ENCODE measurements around the gene SYT2. TPM values are rescaled to one million over a fixed set of nuclear protein-coding genes. Genes with fewer than 3 reads are reported as not detected.

SYT2 gene
- total and polyA plus RNA-seq, 2 of the 13 experiments (the other 11 are each of a cell fraction or from before 2014, with no cell fraction given): not detected

GRCh38 chr1:202692959-202693555, 17.2 kb downstream of the SYT2 start (continued):
- TF ChIP-seq ZBTB40 (IDR thresholded peaks at IDR 0.05) (no peak), ZBTB40 (CRISPR knock-in tag; IDR thresholded peaks at IDR 0.05) (no peak), AHDC1 (CRISPR knock-in tag; IDR thresholded peaks at IDR 0.05; ENCODE audit: borderline replicate concordance) (no peak), ATRX (CRISPR knock-in tag; IDR thresholded peaks at IDR 0.05; ENCODE audit: borderline replicate concordance) (no peak), KDM4B (CRISPR knock-in tag; IDR thresholded peaks at IDR 0.05) (peak; percentile 74; the same call in 1 of the 2 replicates)
- TF ChIP-seq, protein P1, sequence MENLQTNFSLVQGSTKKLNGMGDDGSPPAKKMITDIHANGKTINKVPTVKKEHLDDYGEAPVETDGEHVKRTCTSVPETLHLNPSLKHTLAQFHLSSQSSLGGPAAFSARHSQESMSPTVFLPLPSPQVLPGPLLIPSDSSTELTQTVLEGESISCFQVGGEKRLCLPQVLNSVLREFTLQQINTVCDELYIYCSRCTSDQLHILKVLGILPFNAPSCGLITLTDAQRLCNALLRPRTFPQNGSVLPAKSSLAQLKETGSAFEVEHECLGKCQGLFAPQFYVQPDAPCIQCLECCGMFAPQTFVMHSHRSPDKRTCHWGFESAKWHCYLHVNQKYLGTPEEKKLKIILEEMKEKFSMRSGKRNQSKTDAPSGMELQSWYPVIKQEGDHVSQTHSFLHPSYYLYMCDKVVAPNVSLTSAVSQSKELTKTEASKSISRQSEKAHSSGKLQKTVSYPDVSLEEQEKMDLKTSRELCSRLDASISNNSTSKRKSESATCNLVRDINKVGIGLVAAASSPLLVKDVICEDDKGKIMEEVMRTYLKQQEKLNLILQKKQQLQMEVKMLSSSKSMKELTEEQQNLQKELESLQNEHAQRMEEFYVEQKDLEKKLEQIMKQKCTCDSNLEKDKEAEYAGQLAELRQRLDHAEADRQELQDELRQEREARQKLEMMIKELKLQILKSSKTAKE (CRISPR knock-in tag; IDR thresholded peaks at IDR 0.05; ENCODE audit: borderline replicate concordance): no peak
- TF ChIP-seq, protein P2, sequence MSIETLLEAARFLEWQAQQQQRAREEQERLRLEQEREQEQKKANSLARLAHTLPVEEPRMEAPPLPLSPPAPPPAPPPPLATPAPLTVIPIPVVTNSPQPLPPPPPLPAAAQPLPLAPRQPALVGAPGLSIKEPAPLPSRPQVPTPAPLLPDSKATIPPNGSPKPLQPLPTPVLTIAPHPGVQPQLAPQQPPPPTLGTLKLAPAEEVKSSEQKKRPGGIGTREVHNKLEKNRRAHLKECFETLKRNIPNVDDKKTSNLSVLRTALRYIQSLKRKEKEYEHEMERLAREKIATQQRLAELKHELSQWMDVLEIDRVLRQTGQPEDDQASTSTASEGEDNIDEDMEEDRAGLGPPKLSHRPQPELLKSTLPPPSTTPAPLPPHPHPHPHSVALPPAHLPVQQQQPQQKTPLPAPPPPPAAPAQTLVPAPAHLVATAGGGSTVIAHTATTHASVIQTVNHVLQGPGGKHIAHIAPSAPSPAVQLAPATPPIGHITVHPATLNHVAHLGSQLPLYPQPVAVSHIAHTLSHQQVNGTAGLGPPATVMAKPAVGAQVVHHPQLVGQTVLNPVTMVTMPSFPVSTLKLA (IDR thresholded peaks at IDR 0.05): no peak
- TF ChIP-seq, protein P3, sequence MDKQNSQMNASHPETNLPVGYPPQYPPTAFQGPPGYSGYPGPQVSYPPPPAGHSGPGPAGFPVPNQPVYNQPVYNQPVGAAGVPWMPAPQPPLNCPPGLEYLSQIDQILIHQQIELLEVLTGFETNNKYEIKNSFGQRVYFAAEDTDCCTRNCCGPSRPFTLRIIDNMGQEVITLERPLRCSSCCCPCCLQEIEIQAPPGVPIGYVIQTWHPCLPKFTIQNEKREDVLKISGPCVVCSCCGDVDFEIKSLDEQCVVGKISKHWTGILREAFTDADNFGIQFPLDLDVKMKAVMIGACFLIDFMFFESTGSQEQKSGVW (CRISPR knock-in tag; IDR thresholded peaks at IDR 0.05; ENCODE audit: borderline replicate concordance): no peak
